HG02981 (cell line): Measurements from ENCODE around the gene ZNF724.
"Not testable (repeated sequence)": the region's sequence is repeated elsewhere in the genome, so short reads cannot be mapped to it uniquely, and the experiment has no call there.

Experiments used
- ATAC-seq: cut with Tn5 transposase; IDR thresholded peaks from one replicate; pipeline ENCODE4 v1.9.1; 2021; ENCODE audit warnings: mild to moderate bottlenecking, moderate library complexity; ENCODE audit not compliant: unreplicated experiment

ZNF724 gene

DNA sequence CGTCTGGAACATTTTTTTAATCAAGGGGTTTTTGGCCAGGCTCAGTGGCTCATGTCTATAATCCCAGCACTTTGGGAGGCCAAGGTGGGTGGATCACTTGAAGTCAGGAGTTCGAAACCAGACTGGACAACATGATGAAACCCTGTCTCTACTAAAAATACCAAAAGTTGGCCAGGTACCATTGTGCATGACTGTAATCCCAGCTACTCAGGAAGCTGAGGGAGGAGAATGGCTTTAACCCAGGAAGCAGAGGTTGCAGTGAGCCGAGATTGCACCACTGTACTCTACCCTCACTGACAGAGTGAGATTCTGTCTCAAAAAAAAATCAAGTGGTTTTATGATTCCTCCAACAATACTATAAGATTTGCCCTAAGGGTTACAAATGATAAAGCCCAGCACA is 3.1 kb upstream of the ZNF724 start:
- ATAC-seq = not testable (repeated sequence)

DNA sequence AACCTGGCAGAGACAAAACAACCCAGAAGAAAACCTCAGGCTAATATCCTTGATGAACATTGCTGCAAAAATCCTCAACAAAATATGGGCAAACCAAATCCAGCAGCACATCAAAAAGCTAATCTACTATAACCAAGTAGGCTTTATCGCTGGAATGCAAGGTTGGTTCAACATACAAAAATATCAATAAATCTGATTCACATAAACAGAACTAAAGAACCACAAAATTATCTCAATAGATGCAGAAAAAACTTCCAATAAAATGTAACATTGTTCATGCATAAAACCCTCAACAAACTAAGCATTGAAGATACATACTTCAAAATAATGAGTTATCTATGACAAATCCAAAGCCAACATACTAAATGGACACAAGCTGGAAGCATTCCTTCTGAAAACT is 8.8 kb downstream of the ZNF724 start:
- ATAC-seq = no peak

DNA sequence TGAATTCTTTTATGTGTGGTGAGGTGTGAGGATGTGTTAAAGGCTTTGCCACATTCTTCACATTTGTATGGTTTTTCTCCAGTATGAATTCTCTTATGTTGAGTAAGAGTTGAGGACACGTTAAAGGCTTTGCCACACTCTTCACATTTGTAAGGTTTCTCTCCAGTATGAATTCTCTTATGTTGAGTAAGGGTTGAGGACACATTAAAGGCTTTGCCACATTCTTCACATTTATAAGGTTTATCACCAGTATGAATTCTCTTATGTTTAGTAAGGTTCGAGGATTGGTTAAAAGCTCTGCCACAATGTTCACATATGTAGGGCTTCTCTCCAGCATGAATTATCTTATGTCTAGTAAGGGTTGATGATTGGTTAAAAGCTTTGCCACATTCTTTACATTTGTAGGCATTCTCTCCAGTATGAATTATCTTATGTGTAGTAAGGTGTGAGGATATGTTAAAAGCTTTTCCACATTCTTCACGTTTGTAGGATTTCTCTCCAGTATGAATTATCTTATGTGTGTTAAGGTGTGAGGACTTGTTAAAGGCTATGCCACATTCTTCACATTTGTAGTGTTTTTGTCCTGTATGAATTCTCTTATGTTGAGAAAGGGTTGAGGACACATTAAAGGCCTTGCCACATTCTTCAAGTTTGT is 27.1 kb downstream of the ZNF724 start:
- no peak for ATAC-seq

DNA sequence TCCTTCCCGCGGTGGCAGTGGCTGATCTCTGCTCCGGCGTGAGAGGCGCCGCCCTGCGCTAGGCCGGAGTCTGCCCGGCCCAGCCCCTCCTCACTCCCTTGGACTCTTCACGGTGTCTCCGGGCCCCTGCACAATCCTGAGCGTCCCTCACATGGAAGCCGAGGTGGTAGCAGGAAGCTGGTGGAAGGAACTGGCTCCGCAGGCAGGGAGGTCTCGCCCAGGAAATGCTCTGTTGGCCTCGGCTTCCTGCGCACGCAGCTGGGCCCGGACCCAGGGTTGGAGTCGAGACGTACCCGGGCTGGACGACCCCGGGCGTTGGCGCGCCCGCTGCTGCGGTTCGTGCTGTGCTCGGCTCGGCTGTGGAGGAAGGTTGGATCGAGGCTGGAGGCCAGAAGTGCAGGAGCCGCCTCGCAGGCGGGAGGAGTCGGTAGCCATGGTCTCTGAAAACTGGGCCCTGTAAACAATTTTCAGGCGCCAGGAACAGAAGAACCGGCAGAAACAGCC is 46.3 kb downstream of the ZNF724 start:
- ATAC-seq = no peak

DNA sequence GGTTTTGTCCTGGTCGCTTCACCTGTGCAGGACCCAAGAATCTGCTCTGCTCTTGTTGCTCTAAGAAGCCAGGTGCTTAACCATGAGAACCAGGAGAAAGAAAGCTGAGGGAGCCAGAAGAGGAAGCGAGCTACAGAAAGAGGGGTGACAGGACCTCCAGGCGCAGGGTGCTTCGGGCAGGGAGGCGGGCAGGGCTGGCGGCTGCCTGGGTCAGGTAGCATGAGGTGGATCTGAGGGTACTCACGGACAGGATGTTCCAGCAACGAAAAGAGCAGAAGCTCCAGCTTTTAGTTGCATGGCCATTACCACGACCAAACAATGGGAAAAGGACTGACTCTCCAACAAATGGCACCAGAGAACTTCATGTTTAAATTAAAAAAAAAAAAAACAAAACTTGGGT is 59.9 kb downstream of the ZNF724 start:
- ATAC-seq = no peak

DNA sequence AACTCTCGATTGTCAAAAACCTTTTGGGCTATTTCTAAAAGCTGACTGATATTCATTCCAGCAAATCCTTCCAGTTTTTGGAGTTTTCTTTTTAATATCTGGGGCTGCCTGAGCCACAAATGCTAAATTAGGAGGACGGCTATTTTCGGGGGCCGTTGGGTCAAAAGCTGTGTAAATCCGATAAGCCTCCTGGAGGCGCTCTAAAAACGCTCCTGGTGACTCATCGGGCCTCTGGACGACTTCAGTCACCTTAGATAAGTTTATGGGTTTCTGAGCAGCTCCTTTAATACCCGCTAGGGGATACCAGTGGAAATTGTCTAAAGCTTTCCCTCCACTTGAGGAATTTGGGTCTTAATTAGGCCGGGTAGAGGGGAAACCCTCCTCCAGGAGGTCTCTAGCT is 66.9 kb downstream of the ZNF724 start:
- no peak for ATAC-seq
